NCI-H524 treated with DMSO at 0.1 percent for 48 hours (cell line): ENCODE results near the gene LENEP.
"Not testable (repeated sequence)": the region's sequence is repeated elsewhere in the genome, so short reads cannot be mapped to it uniquely, and the experiment has no call there.

ENCODE experiments used
- DNase-seq: peaks from one replicate; lab custom pipeline; 2025; lab: John Stamatoyannopoulos, UW

LENEP gene

DNA sequence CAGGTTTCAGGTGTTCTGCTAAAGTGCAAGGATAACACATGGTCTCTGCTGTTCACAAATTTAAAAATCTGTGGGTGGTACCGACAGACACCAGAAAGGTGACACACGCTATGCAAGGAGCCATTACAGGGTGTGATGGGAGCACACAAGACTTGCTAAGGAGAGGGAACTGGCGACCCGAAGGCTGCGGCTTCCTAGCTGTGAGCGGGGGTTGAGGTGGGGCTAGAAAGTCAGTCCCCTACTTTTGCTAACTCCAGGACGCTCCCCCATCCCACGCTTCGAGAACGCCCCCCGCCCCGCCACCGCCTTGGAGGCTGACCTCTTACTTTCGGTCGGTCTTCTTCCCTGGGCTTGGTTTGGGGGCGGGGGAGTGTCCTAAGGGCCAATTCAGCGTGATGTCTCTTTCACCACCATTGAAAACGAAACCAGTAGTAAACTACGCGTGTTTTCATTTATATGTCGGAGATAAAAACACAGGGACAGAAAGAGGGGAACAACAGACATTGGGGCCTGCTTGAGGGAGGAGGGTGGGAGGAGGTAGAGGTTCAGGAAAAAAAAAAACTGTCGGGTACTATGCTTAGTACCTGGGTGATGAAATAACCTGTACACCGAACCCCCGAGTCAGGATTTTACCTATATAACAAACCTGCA, 17.9 kb upstream of the LENEP start:
- DNase-seq: no peak

DNA sequence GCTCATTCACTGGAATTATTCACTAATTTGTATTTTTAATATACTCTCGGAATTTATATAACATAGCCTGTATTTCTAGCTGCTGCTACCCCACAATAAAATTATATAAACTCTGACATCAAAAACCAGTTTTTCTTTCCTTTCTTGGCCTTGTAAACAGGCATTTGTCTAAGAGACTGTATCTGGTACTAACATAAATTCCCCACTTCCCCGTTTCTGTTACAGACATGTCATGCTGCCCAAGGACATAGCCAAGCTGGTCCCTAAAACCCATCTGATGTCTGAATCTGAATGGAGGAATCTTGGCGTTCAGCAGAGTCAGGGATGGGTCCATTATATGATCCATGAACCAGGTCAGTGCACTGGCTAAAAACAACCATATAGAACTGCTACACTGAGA, 15.6 kb upstream of the LENEP start:
- not testable (repeated sequence) for DNase-seq

DNA sequence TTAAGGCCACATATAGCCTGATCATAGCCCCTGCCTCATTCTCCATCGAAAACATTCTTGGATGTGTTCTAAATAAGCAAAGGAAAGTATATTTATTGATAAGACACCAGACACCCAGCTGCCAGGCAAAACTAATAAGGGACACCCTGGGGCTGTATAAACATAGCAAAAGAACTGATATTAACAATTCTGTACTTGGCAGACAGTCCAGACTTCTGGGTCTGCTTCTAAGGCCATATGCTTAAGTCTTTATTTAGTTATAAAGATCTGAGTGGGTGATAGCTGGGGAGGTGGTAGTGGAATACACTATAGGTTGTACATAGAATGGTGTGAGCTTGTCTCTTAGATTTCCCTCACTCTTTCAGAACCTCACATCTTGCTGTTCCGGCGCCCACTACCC, 15.0 kb upstream of the LENEP start:
- no peak for DNase-seq

DNA sequence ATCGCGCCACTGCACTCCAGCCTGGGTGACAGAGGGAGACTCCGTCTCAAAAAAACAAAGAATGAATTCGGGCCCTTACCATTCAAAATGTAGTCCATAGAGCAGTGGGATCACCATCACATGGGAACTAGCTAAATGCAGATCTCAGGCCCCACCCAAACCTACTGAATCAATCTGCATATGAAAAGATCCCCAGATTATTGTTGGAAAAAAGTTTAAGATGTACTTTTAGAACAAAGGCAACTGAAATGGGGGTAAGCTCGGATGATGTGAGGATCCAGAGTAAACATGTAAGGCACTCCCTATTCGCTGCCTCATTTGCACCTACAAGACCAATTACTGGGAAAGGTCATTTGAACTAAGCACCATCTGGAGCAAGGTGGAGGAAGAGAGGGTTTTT, 11.0 kb upstream of the LENEP start:
- DNase-seq: no peak

DNA sequence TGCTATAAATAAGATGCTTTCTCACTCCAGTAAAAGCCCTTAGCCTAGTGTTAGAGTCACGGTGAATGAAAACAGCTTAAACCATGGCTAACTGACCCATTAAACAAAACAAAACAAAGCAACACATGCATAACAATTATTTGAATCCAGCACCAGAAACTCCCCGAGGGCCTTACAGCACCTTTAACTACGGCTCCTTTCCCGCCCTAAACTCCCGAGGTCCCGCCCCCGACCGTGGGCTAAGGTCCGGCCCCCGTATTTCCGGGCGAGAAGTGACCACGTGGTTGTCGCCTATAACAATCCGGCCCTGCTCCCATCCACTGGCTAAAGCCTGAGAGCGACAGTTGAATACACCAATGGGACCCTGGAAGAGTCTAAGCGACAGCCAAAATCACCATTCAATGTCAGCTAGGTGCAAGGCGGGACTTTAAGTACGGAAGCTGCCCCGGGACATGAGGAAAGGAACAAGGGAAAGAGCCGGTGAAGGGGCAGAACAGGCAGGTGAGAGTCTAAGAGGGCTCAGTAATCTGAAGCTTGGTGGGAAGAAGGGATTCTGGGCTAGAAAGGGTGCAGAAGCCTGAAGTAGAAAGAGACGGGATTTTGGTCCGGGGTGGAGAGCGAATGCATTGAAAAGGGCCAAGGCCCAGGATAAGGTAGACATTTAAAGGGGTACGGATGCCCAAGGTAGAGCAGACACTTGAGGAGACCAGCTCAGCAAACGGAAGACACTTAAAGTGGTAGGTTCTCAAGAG, 10.3 kb upstream of the LENEP start, which contains the start of gene FLAD1:
Gene FLAD1, plus strand, starts transcription at position 448 of the 752 bp plus-strand sequence. CDS start 351 bp downstream, outside the sequence.
- DNase-seq: peak; percentile 98

DNA sequence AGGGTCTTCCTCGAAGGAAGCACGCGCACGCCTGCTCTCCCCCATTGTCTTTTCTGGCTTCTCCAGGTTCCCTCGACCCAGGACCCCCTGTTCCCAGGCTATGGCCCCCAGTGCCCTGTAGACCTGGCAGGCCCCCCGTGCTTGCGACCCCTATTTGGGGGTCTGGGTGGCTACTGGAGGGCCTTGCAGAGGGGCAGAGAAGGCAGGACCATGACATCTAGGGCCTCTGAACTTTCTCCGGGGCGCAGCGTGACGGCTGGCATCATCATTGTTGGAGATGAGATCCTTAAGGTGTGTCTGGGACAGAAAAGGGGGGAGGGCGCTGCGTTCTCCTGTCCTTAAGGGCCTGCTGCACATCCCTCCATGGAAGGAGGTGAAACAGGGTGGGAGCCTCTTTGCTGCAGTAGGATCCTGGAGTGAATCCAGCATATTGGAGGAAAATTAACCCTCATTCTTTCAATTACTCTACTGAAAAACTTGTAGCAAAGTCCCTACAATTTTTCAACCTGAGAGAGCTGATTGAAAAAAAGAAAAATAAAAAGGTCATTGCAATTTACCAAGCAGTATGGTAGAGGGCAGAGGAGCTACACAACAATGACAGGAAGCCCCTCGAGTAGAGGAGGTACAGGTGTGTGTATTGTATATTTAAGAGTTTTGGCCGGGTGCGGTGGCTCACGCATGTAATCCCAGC, 9.5 kb upstream of the LENEP start:
- DNase-seq: no peak

DNA sequence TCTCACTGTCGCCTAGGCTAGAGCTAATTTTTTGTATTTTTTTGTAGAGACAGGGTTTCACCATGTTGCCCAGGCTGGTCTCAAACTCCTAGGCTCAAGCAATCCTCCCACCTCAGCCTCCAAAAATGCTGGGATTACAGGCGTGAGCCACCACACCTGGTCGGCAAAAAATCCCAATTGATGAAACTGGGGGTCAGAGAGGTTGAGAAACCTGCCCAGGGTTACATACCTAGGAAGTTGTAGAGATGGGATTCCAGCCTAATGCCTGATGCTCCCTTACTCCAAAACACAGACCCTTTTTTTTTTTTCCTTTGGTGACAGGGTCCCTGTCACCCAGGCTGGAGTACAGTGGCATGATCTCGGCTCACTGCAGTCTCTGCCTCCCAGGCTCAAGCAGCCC, 6.7 kb upstream of the LENEP start:
- DNase-seq: not testable (repeated sequence)

DNA sequence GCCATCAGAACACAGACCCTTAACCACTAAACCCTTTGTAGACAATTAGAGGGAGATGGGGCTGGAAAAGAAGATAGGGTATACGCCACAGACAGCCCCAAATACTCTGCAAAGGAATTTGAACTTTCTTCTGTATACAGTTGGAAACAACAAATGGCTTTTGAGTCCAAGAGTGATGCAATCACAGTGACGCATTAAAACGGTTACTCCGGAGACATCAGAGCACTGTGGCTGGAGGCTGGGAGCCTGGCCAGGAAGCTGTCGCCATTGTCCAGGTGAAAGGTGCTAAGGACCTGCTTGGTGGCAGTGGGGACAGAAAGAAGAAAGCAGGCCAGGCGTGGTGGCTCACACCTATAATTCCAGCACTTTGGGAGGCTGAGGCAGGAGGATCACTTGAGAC, 6.1 kb upstream of the LENEP start:
- no peak for DNase-seq

DNA sequence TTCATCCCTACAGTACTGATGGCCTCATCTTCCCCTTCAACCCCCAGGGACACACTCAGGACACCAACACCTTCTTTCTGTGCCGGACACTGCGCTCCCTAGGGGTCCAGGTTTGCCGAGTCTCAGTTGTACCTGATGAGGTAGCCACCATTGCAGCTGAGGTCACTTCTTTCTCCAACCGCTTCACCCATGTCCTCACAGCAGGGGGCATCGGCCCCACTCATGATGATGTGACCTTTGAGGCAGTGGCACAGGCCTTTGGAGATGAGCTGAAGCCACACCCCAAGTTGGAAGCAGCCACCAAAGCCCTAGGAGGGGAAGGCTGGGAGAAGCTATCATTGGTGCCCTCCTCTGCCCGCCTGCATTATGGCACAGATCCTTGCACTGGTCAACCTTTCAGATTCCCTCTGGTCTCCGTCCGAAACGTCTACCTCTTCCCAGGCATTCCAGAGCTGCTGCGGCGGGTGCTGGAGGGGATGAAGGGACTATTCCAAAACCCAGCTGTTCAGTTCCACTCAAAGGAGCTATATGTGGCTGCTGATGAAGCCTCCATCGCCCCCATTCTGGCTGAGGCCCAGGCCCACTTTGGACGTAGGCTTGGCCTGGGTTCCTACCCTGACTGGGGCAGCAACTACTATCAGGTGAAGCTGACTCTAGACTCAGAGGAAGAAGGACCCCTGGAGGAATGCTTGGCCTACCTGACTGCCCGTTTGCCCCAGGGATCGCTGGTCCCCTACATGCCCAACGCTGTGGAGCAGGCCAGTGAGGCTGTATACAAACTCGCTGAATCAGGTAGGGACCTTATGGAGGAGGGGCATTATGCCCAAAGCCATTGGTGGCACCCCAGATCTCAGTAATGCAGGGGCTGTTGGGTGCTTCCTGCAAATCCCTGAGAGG, 5.1 kb upstream of the LENEP start:
- DNase-seq: no peak

DNA sequence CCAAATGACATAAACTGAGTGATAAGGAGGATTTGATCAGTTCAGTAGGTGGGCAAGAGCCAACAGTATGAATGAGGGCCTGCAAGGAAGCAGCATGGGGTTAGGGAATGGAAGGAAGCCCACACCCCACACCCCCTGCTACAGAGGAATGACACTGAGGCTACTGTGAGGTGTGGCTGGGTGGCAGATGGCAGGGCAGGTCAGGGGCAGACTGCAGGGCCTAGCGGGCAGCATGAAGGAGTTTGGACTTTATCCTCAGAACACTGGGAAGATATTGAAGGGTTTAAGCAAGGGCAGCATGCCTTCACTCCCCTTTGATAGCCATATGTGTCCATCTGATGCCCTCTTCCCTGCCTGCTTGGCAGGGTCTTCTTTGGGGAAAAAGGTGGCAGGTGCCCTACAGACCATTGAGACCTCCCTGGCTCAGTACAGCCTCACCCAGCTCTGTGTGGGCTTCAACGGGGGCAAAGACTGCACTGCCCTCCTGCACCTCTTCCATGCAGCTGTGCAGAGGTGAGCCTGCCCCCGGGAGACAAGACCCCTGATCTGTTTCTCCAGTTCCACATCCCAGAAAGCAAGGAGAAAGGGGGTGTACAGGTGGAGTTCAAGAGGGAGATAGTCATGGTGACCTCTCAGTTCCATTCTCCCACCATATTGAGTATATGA, 4.1 kb upstream of the LENEP start:
- no peak for DNase-seq

DNA sequence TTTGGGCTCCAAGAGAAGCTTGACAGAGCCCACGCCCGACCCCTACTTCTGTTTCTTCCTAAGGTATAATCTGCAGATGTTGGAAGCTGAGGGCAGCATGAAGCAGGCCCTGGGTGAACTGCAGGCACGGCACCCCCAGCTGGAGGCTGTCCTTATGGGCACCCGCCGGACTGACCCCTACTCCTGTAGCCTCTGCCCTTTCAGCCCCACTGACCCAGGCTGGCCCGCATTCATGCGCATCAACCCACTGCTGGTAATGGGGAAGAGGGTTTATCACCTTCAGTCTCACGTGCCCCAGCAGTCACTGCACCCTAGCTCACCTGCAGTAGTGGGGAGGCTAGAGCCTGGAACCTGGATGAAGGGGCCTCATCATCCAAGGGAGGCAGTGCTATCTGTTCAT, 3.1 kb upstream of the LENEP start:
- no peak for DNase-seq

DNA sequence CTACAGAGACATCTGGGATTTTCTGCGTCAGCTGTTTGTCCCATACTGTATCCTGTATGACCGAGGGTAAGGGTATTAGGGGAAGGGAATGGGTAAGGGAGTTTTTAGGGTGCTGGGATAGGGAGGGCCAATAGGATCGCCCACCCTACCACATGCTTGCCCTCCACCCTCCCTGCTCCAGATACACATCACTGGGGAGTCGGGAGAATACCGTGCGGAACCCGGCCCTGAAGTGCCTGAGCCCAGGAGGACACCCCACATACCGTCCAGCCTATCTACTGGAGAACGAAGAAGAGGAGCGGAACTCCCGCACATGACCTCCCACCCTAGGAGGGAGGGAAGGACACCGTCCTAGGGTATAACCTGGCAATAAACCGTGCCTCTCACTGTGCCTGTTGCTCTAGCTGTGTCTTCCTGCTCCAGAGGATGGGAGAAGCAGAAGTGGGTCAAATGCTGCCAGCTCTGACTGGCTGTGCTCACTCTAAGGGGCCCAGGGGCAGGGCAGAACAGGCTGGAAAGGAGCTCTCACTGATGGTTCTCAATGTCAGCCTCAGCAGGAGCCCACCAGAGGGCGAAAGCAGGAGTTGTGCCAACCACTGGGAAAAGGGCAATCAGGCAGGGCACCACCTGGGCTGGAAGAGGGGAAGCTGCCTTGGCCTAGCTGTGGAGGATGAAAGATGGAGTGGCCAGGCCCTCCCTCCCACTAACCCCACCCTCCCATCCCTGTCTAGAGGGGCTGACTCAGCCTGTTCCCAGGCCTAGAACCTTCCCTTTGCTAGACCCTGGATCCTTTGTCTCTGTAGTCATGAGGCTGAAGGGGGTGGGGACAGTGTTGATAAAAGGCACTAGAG, 440 bp upstream of the LENEP start:
- no peak for DNase-seq

DNA sequence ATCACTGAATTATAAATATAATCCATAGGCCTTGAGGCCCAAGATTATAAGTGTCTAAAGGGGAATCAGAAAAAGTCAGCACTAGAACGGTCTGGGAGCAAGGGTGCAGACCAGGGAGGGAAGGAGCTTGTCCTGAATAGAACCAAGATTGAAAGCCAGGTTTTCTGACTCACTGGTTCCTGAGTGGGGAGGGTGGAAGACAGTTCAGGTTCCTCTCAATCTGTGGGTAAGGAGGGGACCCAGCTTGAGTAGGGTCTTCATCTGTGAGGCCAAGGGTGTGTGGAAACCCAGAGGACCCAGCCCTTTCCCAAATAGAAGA, 842 bp downstream of the LENEP start:
- DNase-seq: no peak

DNA sequence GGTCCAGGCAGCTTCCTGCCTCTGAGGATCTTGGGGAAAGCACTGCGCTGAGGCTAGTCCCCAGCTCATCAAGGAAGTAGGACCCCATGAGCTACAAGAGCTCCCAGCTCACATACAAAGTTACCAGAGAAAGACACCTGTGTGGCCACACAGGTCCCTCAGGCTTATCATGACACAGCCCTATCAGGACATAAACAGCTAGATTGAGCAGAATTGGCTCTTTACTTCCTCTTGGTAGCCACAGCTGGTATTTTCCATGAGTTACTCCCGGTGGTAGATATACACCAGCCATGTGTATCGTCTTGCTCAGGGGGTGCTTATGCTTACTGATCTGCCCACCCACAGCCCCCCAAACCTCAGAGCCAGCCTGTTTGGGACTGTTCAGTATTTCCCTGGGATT, 1.2 kb downstream of the LENEP start:
- no peak for DNase-seq

DNA sequence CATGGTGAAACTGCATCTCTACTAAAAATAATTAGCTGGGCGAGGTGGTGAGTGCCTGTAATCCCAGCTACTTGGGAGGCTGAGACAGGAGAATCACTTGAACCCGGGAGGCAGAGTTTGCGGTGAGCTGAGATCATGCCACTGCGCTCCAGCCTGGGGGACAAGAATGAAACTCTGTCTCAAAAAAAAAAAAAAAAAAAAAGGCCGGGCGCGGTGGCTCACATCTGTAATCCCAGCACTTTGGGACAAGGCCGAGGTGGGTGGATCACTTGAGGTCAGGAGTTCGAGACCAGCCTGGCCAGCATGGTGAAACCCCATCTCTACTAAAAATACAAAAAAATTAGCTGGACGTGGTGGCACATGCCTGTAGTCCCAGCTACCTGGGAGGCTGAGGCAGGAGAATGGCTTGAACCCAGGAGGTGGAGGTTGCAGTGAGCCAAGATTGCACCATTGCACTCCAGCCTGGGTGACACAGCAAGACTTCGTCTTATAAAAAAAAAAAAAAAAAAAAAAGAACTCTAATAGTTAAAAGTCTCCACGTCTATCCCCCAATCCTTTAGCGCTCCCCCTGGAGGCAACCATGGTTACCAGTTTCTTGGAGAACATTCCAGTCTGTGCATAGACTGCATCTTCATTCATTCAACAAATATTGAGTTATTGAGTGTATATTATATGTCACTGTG, 2.1 kb downstream of the LENEP start:
- not testable (repeated sequence) for DNase-seq

DNA sequence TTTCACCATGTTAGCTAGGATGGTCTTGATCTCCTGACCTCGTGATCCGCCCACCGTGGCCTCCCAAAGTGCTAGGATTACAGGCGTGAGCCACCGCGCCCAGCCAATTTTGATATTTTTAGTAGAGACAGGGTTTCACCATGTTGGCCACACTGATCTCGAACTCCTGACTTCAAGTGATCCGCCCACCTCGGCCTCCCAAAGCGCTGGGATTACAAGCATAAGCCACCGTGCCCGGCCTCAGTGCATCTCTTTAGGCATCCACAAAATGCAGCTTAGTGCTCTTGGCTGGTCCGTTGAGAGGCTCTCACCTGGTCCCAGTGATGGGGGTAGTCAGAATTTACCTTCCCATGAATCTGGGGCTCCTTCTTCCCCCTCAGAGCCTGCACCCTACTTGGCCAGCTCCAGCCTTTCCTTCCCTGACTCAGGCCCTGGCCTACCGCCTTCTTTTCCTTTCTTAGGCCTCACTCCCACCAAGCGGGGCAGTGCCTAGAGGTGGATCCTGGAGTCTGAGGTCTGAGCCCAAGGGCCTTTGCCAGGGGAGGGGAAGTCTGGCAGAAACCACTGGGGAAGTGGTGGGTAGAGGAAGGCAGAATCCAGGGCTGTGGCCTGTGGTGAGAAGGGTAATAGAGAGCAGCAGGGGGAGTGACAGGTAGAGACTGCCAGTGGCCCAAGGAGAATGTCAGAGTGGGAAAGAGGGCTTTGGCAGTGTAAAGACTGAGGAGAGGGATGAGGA, 3.7 kb downstream of the LENEP start:
- DNase-seq: no peak

DNA sequence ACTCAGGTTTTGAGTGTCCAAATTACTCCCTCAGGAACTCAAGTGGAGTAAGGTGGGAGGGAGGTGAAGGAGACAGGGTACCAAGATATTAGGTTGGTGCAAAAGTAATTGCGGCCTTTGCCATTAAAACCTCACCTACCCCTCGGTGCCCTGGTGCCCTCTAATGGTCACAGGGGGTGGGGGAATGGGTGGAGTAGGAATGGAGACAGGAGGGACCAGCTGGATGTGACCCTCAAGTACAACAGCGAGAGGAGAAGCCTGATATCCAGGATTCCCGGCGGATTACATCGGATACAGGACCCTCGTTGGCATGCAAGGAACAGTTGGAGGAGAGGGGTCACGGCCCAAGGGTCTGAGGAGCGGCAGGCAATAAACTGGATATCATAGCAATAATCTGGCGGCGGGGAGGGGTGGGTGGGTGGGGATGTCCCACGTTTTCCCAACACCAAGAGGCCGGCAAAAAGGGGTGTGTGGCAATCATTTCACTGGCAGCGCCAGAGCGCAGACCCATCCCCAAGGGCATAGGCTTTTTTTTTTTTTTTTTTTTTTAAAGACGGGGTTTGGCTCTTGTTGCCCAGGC, 4.9 kb downstream of the LENEP start:
- no peak for DNase-seq

DNA sequence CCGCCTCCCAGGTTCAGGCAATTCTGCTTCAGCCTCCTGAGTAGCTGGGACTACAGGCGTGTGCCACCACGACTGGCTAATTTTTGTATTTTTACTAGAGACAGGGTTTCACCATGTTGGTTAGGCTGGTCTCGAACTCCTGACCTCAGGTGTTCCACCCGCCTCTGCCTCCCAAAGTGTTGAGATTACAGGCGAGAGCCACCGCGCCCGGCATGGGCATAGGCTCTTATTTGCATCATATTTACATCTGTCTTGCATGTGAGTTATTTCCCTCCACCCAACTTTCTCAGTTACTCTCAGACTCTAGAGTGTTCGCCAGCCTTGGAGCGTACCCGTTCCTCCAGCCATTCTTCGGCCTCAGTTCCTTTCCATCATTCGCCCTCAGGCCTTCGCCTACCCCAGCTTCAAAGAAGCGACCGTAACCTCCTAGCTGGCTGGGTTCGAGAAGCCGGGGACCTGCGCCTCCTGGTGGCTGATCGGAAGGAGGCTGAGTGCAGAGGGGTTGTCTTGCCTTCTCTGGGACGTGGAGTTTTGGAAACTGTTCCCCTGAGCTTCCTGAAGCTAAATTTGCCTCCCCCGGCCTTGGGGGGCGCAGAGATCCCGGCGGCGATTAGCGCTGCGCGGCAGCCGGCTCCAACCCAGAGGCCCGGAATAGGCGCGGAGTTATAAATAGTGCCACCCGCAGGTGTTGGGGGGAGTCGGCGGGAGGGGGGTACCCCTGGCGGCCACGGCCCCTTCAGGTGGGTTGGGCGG, 5.6 kb downstream of the LENEP start:
- DNase-seq: no peak
